Measurements from ENCODE around the gene ZNF148.
"Not testable (repeated sequence)": the region's sequence is repeated elsewhere in the genome, so short reads cannot be mapped to it uniquely, and the experiment has no call there.

ZNF148 gene

DNA sequence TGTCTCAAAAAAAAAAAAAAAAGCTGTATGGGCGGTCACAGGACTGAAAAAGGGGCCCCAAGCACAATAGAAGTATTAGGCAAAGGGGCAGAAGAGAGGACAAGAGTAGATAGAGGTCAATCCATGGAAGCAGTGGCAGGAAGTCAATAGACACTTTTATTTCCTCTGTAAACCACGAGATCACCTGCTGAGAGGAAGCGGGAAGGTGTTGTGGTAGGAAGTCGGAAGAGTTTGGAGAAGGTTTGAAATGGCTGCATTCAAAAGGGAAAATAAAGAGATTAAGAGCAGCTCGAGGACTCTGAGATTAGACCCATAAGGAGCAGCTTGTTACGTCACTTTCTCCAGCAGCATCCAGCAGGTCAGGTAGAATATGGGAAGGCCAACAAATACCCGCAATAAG is 14.2 kb upstream of the ZNF148 start:
- TF ChIP-seq, protein P1, sequence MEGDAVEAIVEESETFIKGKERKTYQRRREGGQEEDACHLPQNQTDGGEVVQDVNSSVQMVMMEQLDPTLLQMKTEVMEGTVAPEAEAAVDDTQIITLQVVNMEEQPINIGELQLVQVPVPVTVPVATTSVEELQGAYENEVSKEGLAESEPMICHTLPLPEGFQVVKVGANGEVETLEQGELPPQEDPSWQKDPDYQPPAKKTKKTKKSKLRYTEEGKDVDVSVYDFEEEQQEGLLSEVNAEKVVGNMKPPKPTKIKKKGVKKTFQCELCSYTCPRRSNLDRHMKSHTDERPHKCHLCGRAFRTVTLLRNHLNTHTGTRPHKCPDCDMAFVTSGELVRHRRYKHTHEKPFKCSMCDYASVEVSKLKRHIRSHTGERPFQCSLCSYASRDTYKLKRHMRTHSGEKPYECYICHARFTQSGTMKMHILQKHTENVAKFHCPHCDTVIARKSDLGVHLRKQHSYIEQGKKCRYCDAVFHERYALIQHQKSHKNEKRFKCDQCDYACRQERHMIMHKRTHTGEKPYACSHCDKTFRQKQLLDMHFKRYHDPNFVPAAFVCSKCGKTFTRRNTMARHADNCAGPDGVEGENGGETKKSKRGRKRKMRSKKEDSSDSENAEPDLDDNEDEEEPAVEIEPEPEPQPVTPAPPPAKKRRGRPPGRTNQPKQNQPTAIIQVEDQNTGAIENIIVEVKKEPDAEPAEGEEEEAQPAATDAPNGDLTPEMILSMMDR (IDR thresholded peaks at IDR 0.05; ENCODE audit: control extremely low read depth, extremely low read depth, low read depth, missing control alignments), result no peak
- DNase-seq (ENCODE audit: extremely low spot score), result no peak
- POLR2A ChIA-PET, result interaction anchor here (0.7 kb wide), 1 partner anchor 14 kb away, joined by 6 read pairs; no protein-coding TSS in a partner anchor
- CTCF ChIA-PET, result interaction anchor here (0.6 to 1.2 kb wide), 5 partner anchors 11 to 350 kb away, joined by 3 to 5 read pairs (median 3); no protein-coding TSS in a partner anchor

DNA sequence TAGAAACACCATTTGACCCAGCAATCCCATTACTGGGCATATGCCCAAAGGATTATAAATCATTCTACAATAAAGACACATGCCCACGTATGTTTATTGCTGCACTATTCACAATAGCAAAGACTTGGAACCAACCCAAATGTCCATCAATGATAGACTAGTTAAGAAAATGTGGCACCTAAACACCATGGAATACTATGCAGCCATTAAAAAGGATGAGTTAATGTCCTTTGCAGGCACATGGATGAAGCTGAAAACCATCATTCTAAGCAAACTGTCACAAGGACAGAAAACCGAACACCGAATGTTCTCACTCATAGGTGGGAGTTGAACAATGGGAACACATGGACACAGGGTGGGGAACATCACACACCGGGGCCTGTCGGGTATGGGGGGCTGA is 13.2 kb upstream of the ZNF148 start:
- CTCF ChIA-PET; DNase-seq (ENCODE audit: extremely low spot score): not testable (repeated sequence)
- POLR2A ChIA-PET, result interaction anchor here (0.7 kb wide), 1 partner anchor 15 kb away, joined by 6 read pairs; no protein-coding TSS in a partner anchor

DNA sequence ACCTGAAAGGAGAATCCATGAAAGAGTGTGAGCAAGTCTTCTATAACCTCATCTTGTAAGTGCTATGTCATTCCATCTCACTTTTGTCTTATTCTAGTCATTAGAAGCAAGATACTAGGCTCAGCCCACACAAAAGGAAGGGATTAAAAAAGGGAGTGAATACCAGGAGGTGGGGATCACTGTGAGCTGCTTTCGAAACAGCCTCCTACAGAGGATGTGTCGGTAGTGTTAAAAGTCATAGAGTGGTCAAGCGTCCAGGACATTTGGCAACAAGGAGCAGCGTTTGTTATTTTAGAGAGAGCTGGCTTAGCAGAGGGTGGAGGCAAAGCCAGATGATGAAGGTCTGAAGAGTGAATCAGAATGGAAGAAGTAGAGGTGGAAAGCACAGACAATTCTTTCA is 11.7 kb upstream of the ZNF148 start:
- TF ChIP-seq, protein P1 (IDR thresholded peaks at IDR 0.05; ENCODE audit: control extremely low read depth, extremely low read depth, low read depth, missing control alignments), result no peak
- POLR2A ChIA-PET, result no interaction called here
- DNase-seq (ENCODE audit: extremely low spot score), result no peak
- CTCF ChIA-PET, result interaction anchor here (1.3 kb wide), 1 partner anchor 26 kb away, joined by 3 read pairs; no protein-coding TSS in a partner anchor

- ChIA-PET POLR2A (no interaction called here), CTCF (no interaction called here)
- DNase-seq (ENCODE audit: extremely low spot score), result no peak
- TF ChIP-seq, protein P1 (IDR thresholded peaks at IDR 0.05; ENCODE audit: control extremely low read depth, extremely low read depth, low read depth, missing control alignments), result no peak
Measured at GRCh38 chr3:125383744-125384143, 8.6 kb upstream of the ZNF148 start.

DNA sequence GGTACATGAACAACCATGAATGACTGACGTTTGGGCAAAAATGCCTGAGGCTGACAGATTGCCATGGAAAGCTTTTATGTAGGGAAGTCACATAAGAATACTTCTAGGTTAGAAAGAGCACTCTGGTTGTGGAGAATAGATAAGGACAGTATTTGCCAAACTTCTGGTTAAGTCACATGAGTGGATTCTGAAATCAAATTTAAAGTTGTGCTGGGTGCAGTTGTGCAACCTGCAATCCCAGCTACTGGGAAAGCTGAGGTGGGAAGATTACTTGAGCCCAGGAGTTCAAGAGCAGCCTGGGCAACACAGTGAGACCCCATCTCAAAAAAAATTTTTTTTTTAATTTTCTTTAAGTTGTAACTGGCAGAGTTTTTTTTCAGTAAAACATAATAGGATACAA is 7.2 kb upstream of the ZNF148 start:
- DNase-seq (ENCODE audit: extremely low spot score), result no peak
- TF ChIP-seq, protein P1 (IDR thresholded peaks at IDR 0.05; ENCODE audit: control extremely low read depth, extremely low read depth, low read depth, missing control alignments), result no peak
- POLR2A ChIA-PET, result no interaction called here
- CTCF ChIA-PET, result interaction anchor here (1.1 to 1.6 kb wide), 4 partner anchors 9 to 57 kb away, joined by 3 to 6 read pairs (median 4); no protein-coding TSS in a partner anchor

DNA sequence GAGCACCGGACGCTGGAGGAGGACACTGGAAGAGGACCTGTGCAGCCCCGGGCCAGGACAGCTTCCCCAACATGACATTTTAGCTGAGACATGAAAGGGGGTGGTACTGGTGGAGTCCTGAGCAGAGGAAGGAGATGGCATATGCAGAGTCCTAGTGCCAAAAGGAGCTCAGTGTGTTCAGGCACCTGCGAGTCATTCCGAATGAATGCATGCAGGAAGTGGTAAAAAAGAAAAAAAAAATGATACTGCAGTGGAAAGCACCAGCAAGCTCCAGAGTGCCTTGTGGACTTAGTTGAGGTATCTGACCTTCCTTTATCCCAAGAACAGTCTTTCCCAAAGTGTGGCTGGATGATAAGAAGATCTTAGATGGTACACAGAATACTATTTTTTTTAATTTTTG is 6.6 kb upstream of the ZNF148 start:
- no peak for DNase-seq (ENCODE audit: extremely low spot score)
- TF ChIP-seq, protein P1 (IDR thresholded peaks at IDR 0.05; ENCODE audit: control extremely low read depth, extremely low read depth, low read depth, missing control alignments), result no peak
- ChIA-PET POLR2A (no interaction called here), CTCF (interaction anchor here (0.8 to 1.6 kb wide), 9 partner anchors 10 to 360 kb away, joined by 3 to 6 read pairs (median 3); no protein-coding TSS in a partner anchor)

- DNase-seq (ENCODE audit: extremely low spot score), result no peak
- ChIA-PET POLR2A (no interaction called here), CTCF (interaction anchor here (0.8 to 1.6 kb wide), 10 partner anchors 10 to 360 kb away, joined by 3 to 6 read pairs (median 4); no protein-coding TSS in a partner anchor)
- TF ChIP-seq, protein P1 (IDR thresholded peaks at IDR 0.05; ENCODE audit: control extremely low read depth, extremely low read depth, low read depth, missing control alignments), result no peak
Measured at GRCh38 chr3:125381314-125381713, 6.2 kb upstream of the ZNF148 start.
